Measurements from ENCODE around the gene POLR2I. TPM values are rescaled to one million over a fixed set of nuclear protein-coding genes. Genes with fewer than 3 reads are reported as not detected.
"Not testable (repeated sequence)": the region's sequence is repeated elsewhere in the genome, so short reads cannot be mapped to it uniquely, and the experiment has no call there.

POLR2I gene
- total RNA-seq, 1 donor from 2014 or later: 92.4 TPM

GRCh38 chr19:36141039-36141927, 26.6 kb upstream of the POLR2I start:
- peak overlapping the region; percentile 97 for H3K4me3 Mint-ChIP-seq
- H3K9me3 Mint-ChIP-seq: no peaks in the 10 kb centered on the region
- intact Hi-C loops (cut with micrococcal nuclease): loop anchor here (1.0 kb wide), 5 partner anchors 9 to 87 kb away; partner anchors contain the start of genes TBCB, THAP8, WDR62 and ZNF565
- H3K4me1 Mint-ChIP-seq (ENCODE audit: low read depth): peaks cover 20% of the 10 kb centered on the region
- no peaks in the 10 kb centered on the region for H3K27me3 Mint-ChIP-seq (ENCODE audit: insufficient read depth)
- DNase-seq (ENCODE audit: low spot score): peak; percentile 85
- peak overlapping the region; percentile 99 for H3K27ac Mint-ChIP-seq
- H3K36me3 Mint-ChIP-seq (ENCODE audit: low read depth): peaks cover 25% of the 10 kb centered on the region

- Mint-ChIP-seq H3K4me1 (ENCODE audit: low read depth) (peaks cover 20% of the 10 kb centered on the region), H3K27me3 (ENCODE audit: insufficient read depth) (no peaks in the 10 kb centered on the region), H3K36me3 (ENCODE audit: low read depth) (peaks cover 18% of the 10 kb centered on the region), H3K27ac (peak overlapping the region; percentile 99), H3K4me3 (peak overlapping the region; percentile 97), H3K9me3 (no peaks in the 10 kb centered on the region)
- peak; percentile 16 for DNase-seq (ENCODE audit: low spot score)
- intact Hi-C loops (cut with micrococcal nuclease): loop anchor here (1.0 kb wide), 6 partner anchors 8 to 126 kb away; partner anchors contain the start of genes ALKBH6, TBCB, THAP8 and WDR62
These were observed 25.8 kb upstream of the POLR2I start for GRCh38 chr19:36140304-36141038.

GRCh38 chr19:36139473-36140303, 25.0 kb upstream of the POLR2I start, which contains the start of gene CAPNS1:
Gene CAPNS1, plus strand, starts transcription at chr19:36140066. Its CDS starts 946 bp downstream, at chr19:36141012.
- DNase-seq (ENCODE audit: low spot score): peak; percentile 92
- peaks cover 17% of the 10 kb centered on the region for H3K36me3 Mint-ChIP-seq (ENCODE audit: low read depth)
- H3K4me3 Mint-ChIP-seq: peak within 1 kb of the TSS; percentile 97
- intact Hi-C loops (cut with micrococcal nuclease): loop anchor here (1.0 kb wide), 3 partner anchors 11 to 125 kb away; partner anchors contain the start of gene ALKBH6
- no peaks in the 10 kb centered on the region for H3K9me3 Mint-ChIP-seq
- H3K27me3 Mint-ChIP-seq (ENCODE audit: insufficient read depth): peaks cover 1% of the 10 kb centered on the region
- peak within 1 kb of the TSS; percentile 99 for H3K27ac Mint-ChIP-seq
- H3K4me1 Mint-ChIP-seq (ENCODE audit: low read depth): peaks cover 20% of the 10 kb centered on the region

GRCh38 chr19:36139120-36139472, 24.4 kb upstream of the POLR2I start:
- intact Hi-C loops (cut with micrococcal nuclease): loop anchor here (1.0 kb wide), 2 partner anchors 11 to 46 kb away; no protein-coding TSS in a partner anchor
- Mint-ChIP-seq H3K27me3 (ENCODE audit: insufficient read depth) (peaks cover 1% of the 10 kb centered on the region), H3K9me3 (no peaks in the 10 kb centered on the region), H3K4me1 (ENCODE audit: low read depth) (peaks cover 20% of the 10 kb centered on the region), H3K4me3 (peak overlapping the region; percentile 97), H3K27ac (peak overlapping the region; percentile 99), H3K36me3 (ENCODE audit: low read depth) (peaks cover 17% of the 10 kb centered on the region)
- no peak for DNase-seq (ENCODE audit: low spot score)

GRCh38 chr19:36136964-36137686, 22.4 kb upstream of the POLR2I start:
- no peak overlapping the region for H3K4me3 Mint-ChIP-seq
- peaks cover 1% of the 10 kb centered on the region for H3K27me3 Mint-ChIP-seq (ENCODE audit: insufficient read depth)
- H3K4me1 Mint-ChIP-seq (ENCODE audit: low read depth): peaks cover 26% of the 10 kb centered on the region
- H3K36me3 Mint-ChIP-seq (ENCODE audit: low read depth): peaks cover 11% of the 10 kb centered on the region
- intact Hi-C loops (cut with micrococcal nuclease): no loop called here
- peak overlapping the region; percentile 64 for H3K27ac Mint-ChIP-seq
- no peak for DNase-seq (ENCODE audit: low spot score)
- H3K9me3 Mint-ChIP-seq: no peaks in the 10 kb centered on the region

- peaks cover 21% of the 10 kb centered on the region for H3K4me1 Mint-ChIP-seq (ENCODE audit: low read depth)
- H3K27me3 Mint-ChIP-seq (ENCODE audit: insufficient read depth); H3K36me3 Mint-ChIP-seq (ENCODE audit: low read depth); intact Hi-C loops (cut with micrococcal nuclease); H3K4me3 Mint-ChIP-seq; DNase-seq (ENCODE audit: low spot score); H3K27ac Mint-ChIP-seq; H3K9me3 Mint-ChIP-seq: not testable (repeated sequence)
These were observed 20.2 kb upstream of the POLR2I start for GRCh38 chr19:36134867-36135266.

- H3K9me3 Mint-ChIP-seq; H3K36me3 Mint-ChIP-seq (ENCODE audit: low read depth); H3K27me3 Mint-ChIP-seq (ENCODE audit: insufficient read depth); H3K27ac Mint-ChIP-seq; DNase-seq (ENCODE audit: low spot score); intact Hi-C loops (cut with micrococcal nuclease); H3K4me3 Mint-ChIP-seq: not testable (repeated sequence)
- peaks cover 24% of the 10 kb centered on the region for H3K4me1 Mint-ChIP-seq (ENCODE audit: low read depth)
These were observed 16.5 kb upstream of the POLR2I start for GRCh38 chr19:36131221-36131620.

- DNase-seq (ENCODE audit: low spot score): no peak
- H3K9me3 Mint-ChIP-seq: no peaks in the 10 kb centered on the region
- no peaks in the 10 kb centered on the region for H3K27me3 Mint-ChIP-seq (ENCODE audit: insufficient read depth)
- peak overlapping the region; percentile 83 for H3K4me3 Mint-ChIP-seq
- peak overlapping the region; percentile 95 for H3K27ac Mint-ChIP-seq
- intact Hi-C loops (cut with micrococcal nuclease): loop anchor here (1.0 to 10.0 kb wide), 10 partner anchors 11 to 1394 kb away; partner anchors contain the start of genes SDHAF1, TBCB, ZFP14 and ZFP82
- H3K4me1 Mint-ChIP-seq (ENCODE audit: low read depth): peaks cover 24% of the 10 kb centered on the region
- peaks cover 9% of the 10 kb centered on the region for H3K36me3 Mint-ChIP-seq (ENCODE audit: low read depth)
These were observed 13.7 kb upstream of the POLR2I start for GRCh38 chr19:36128392-36128736.

GRCh38 chr19:36125557-36125956, 10.9 kb upstream of the POLR2I start:
- H3K27ac Mint-ChIP-seq: peak overlapping the region; percentile 34
- H3K4me3 Mint-ChIP-seq: no peak overlapping the region
- peaks cover 11% of the 10 kb centered on the region for H3K36me3 Mint-ChIP-seq (ENCODE audit: low read depth)
- intact Hi-C loops (cut with micrococcal nuclease): loop anchor here (5.0 to 10.0 kb wide), 6 partner anchors 128 to 1391 kb away; partner anchors contain the start of genes SDHAF1, ZFP82, ZNF181 and ZNF420
- no peaks in the 10 kb centered on the region for H3K9me3 Mint-ChIP-seq
- DNase-seq (ENCODE audit: low spot score): no peak
- H3K4me1 Mint-ChIP-seq (ENCODE audit: low read depth): peaks cover 11% of the 10 kb centered on the region
- no peaks in the 10 kb centered on the region for H3K27me3 Mint-ChIP-seq (ENCODE audit: insufficient read depth)

GRCh38 chr19:36121486-36122124, 6.9 kb upstream of the POLR2I start:
- DNase-seq (ENCODE audit: low spot score): no peak
- no peaks in the 10 kb centered on the region for H3K9me3 Mint-ChIP-seq
- no peaks in the 10 kb centered on the region for H3K27me3 Mint-ChIP-seq (ENCODE audit: insufficient read depth)
- intact Hi-C loops (cut with micrococcal nuclease): loop anchor here (10.0 kb wide), 1 partner anchor 1387 kb away; the partner anchor contains the start of gene ZNF181
- H3K4me3 Mint-ChIP-seq: no peak overlapping the region
- H3K4me1 Mint-ChIP-seq (ENCODE audit: low read depth): peaks cover 20% of the 10 kb centered on the region
- H3K36me3 Mint-ChIP-seq (ENCODE audit: low read depth): peaks cover 30% of the 10 kb centered on the region
- H3K27ac Mint-ChIP-seq: no peak overlapping the region

- Mint-ChIP-seq H3K9me3 (no peaks in the 10 kb centered on the region), H3K27me3 (ENCODE audit: insufficient read depth) (no peaks in the 10 kb centered on the region), H3K27ac (no peak overlapping the region), H3K4me3 (no peak overlapping the region), H3K36me3 (ENCODE audit: low read depth) (peaks cover 35% of the 10 kb centered on the region), H3K4me1 (ENCODE audit: low read depth) (peaks cover 26% of the 10 kb centered on the region)
- DNase-seq (ENCODE audit: low spot score): no peak
- intact Hi-C loops (cut with micrococcal nuclease): loop anchor here (10.0 kb wide), 1 partner anchor 1386 kb away; the partner anchor contains the start of gene ZNF181
These were observed 6.3 kb upstream of the POLR2I start for GRCh38 chr19:36120984-36121358.

Measured in activated T-helper 1 cell treated with anti-CD3 and anti-CD28 coated beads, Interleukin-12 subunit alpha, Interleukin-12 subunit beta, Interleukin-2, Interleukin-4 antibody, amounts not matched to agents 30 ng/mL and 10 ng/mL and 1 ng/mL, durations not matched to agents 14 hours and 24 hours and 36 hours (primary cell).